ENCODE data around the gene DKC1.

Gene DKC1

DNA sequence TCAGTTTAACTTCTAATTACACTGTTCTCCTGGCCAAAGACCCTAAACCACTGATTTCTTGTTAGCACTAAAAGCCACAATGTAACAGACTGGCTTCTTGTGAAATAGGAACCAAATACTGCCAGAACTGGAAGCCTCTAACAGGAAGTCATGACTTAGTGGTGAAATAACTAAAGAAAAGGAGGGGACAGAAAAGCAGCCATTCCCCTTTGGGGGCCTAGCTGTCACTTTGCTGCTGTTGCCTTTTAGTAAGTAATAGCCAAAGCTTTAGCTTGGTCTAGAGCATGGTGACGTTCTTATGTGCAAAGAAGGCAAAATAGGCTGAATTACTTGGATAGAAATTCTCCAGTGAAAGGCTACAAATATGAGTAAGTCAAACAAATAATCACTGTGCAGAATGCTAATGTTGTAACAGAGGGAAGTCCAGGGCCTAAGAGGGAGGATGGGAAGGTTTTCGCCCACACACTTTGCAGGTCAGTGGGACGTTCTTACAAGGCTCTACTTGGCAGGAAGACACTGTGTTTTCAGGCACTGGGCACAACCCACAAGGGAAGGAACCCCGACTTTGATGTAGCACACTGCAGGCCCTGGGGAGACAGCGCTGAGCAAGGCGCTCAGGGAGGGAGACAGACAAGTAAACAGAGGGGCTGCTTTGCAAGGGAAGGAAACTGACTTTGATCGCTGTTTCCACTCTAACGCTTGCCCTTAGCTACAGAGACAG, 28.4 kb upstream of the DKC1 start:
- DNase-seq (ENCODE audit: low spot score): no peak
- in situ Hi-C loops (cut with MboI; ENCODE audit: low sequenced_read_pairs, unreplicated experiment): loop anchor here (25.0 kb wide), 1 partner anchor 147 kb away; the partner anchor contains the start of gene CTAG1A
- TF ChIP-seq, protein P1, sequence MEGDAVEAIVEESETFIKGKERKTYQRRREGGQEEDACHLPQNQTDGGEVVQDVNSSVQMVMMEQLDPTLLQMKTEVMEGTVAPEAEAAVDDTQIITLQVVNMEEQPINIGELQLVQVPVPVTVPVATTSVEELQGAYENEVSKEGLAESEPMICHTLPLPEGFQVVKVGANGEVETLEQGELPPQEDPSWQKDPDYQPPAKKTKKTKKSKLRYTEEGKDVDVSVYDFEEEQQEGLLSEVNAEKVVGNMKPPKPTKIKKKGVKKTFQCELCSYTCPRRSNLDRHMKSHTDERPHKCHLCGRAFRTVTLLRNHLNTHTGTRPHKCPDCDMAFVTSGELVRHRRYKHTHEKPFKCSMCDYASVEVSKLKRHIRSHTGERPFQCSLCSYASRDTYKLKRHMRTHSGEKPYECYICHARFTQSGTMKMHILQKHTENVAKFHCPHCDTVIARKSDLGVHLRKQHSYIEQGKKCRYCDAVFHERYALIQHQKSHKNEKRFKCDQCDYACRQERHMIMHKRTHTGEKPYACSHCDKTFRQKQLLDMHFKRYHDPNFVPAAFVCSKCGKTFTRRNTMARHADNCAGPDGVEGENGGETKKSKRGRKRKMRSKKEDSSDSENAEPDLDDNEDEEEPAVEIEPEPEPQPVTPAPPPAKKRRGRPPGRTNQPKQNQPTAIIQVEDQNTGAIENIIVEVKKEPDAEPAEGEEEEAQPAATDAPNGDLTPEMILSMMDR (IDR thresholded peaks at IDR 0.05; ENCODE audit: borderline replicate concordance, control extremely low read depth, extremely low read depth, insufficient read depth, missing control alignments): no peak

DNA sequence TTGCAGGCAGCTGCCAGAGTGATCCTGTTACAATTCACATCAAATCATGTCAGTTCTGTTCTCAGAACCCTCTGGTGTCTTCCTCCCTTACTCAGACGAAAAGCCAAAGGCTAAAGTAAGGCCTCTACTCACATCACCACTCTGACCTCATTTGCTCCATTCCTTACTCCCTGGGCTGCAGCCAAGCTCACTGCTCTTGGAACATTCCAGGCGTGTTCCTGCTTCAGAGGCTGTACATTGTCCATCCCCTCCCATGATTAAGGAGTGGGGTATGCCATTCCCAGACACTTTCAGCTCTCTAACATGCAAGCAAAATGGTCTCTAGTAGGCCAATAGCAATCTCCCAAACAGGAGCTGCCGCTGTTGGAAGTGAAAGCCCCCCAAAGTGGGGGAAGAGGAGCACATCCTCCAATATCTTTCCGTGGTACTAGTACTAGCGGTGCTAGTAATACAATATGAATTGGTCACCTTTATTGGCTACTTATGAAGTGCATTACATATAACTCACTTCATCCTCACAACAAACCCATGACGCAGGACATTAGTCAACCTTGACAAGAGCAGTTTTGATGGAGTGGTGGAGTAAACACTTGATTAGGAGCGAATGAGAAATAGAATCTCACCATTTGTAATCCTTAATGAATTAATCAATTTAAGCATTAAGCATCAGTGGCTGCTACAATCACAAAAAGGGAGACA, 26.8 kb upstream of the DKC1 start:
- in situ Hi-C loops (cut with MboI; ENCODE audit: low sequenced_read_pairs, unreplicated experiment): loop anchor here (25.0 kb wide), 1 partner anchor 149 kb away; the partner anchor contains the start of gene CTAG1A
- TF ChIP-seq, protein P1 (IDR thresholded peaks at IDR 0.05; ENCODE audit: borderline replicate concordance, control extremely low read depth, extremely low read depth, insufficient read depth, missing control alignments): no peak
- DNase-seq (ENCODE audit: low spot score): no peak

DNA sequence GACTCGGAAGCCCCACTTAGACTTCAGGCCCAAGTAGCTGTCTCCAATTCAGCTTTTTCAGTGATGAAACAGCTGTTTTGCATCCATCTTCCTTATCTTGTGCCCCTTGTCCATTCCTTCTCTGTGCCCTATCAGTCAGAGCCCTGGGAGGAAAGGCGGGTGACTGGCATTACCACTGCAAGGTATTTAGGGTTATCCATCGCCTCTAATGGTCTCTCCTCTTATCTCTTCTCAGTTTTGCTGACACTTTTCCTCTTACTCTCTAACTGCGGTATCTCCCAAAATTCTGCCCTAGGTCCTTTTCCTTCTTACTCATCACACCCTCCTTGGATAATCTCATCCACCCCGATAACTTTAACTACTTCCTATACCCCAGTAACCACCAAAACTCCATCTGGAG, 25.5 kb upstream of the DKC1 start:
- in situ Hi-C loops (cut with MboI; ENCODE audit: low sequenced_read_pairs, unreplicated experiment): loop anchor here (25.0 kb wide), 1 partner anchor 150 kb away; the partner anchor contains the start of gene CTAG1A
- TF ChIP-seq, protein P1 (IDR thresholded peaks at IDR 0.05; ENCODE audit: borderline replicate concordance, control extremely low read depth, extremely low read depth, insufficient read depth, missing control alignments): no peak
- DNase-seq (ENCODE audit: low spot score): no peak

DNA sequence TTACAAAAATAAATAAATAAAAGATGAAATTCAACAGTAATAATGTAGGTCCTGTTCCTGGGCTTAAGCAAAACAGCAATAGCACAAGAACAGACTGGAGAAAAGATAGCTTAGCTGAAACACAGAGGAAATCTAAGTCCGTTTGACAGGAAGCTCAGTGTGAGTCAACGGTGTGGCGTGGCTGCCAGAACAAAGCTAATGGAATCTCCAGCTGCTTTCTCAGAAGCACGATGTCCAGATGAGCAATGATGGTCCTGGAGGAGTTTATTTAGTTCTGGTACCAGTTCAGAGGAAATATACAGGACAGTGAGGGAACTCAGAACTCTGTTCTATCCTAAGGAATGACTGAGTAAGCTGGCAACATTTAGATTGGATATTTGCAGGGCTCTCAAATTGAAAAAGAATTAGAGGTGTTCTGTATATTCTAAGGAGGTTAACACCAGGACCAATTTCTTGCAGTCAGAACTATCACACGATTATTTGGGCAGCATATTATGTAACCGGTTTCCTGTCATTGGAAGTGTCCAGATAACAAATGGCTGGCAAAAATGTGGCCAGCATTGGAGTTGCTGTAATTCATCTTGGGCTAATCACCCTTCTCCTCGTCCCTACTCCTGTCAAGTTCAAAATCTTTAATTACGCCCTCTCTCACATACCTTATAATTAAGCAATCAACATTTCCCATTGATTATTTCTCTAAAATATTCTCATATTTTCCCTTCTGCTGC, 24.5 kb upstream of the DKC1 start:
- no peak for DNase-seq (ENCODE audit: low spot score)
- in situ Hi-C loops (cut with MboI; ENCODE audit: low sequenced_read_pairs, unreplicated experiment): loop anchor here (25.0 kb wide), 1 partner anchor 151 kb away; the partner anchor contains the start of gene CTAG1A
- TF ChIP-seq, protein P1 (IDR thresholded peaks at IDR 0.05; ENCODE audit: borderline replicate concordance, control extremely low read depth, extremely low read depth, insufficient read depth, missing control alignments): no peak

DNA sequence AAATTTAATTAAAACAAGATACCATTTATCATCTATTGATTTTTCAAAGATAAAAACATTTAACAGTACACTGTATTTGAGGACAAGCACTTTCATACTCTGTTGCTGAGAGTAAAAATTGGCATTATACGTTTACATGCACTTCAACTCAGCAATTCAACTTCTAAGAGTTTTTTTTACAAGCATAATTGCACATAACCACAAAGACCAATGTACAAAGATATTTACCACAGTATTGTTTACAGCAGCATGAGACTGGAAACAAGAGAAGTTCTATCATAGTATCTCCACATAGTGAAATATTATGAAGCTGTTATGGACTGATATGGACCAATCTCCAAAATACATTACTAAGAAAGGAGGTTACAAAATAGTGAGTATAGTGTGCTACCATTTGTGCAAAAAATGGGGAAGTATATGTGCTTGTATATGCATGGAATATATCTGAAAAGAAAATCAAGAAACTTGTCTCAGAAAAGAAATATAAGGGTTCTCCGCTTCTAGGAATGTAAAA, 22.7 kb upstream of the DKC1 start:
- TF ChIP-seq, protein P1 (IDR thresholded peaks at IDR 0.05; ENCODE audit: borderline replicate concordance, control extremely low read depth, extremely low read depth, insufficient read depth, missing control alignments): no peak
- DNase-seq (ENCODE audit: low spot score): no peak
- in situ Hi-C loops (cut with MboI; ENCODE audit: low sequenced_read_pairs, unreplicated experiment): loop anchor here (25.0 kb wide), 1 partner anchor 153 kb away; the partner anchor contains the start of gene CTAG1A

DNA sequence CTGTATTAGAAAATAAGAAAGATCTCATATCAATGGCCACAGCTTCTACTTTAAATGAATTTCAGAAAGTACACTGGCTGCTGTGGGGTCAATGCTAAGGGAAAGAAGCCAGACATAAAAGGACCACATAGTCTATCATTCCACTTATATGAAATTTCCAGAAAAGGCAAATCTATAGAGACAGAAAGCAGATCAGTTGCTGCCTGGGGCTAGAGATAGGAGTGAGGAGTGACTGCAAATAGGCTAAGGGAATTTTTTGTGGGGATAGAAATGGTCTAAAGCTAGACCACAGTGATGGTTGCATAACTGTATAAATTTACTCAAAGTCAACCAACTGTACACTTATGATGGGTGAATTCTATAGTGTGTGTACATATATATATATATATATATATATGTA, 20.1 kb upstream of the DKC1 start:
- in situ Hi-C loops (cut with MboI; ENCODE audit: low sequenced_read_pairs, unreplicated experiment): loop anchor here (25.0 kb wide), 1 partner anchor 155 kb away; the partner anchor contains the start of gene CTAG1A
- DNase-seq (ENCODE audit: low spot score): no peak
- TF ChIP-seq, protein P1 (IDR thresholded peaks at IDR 0.05; ENCODE audit: borderline replicate concordance, control extremely low read depth, extremely low read depth, insufficient read depth, missing control alignments): no peak
